Bronchial epithelial cell (primary cell): ENCODE results near the gene RGS10. TPM values are rescaled to one million over a fixed set of nuclear protein-coding genes. Genes with fewer than 3 reads are reported as not detected.

ENCODE experiments used
- DNase-seq: peaks from one replicate; pipeline ENCODE4 v3.0.0-alpha.2; 2010; ENCODE audit warnings: low read depth
- FAIRE-seq: peaks from 2 replicates; lab custom pipeline; 2011; peaks lifted over from hg19 to GRCh38; lab: Jason Lieb, UNC
- H3K27me3 ChIP-seq: 2 replicates; pipeline ENCODE4 v1.5.1; 2011; ENCODE audit warnings: low read length; ENCODE audit not compliant: control insufficient read depth, insufficient read depth
- H3K36me3 ChIP-seq: 2 replicates; pipeline ENCODE4 v1.5.1; 2011; ENCODE audit warnings: low read length; ENCODE audit not compliant: control insufficient read depth, insufficient read depth
- H3K4me3 ChIP-seq: 2 replicates; pipeline ENCODE4 v1.5.1; 2011; ENCODE audit warnings: mild to moderate bottlenecking, low read depth, low read length, control low read depth
- CTCF ChIP-seq: IDR thresholded peaks from 2 replicates; pipeline ENCODE4 v1.5.1; 2011; ENCODE audit warnings: mild to moderate bottlenecking, moderate library complexity, low read length, control low read depth, inconsistent platforms; ENCODE audit not compliant: insufficient read depth, severe bottlenecking
- total RNA-seq: library from RNA; depleted of rRNA; stranded (reverse); fragments of >200 nt; gene quantifications from 2 replicates; pipeline ENCODE4 v1.2.1, GENCODE V29; 2014

The RGS10 gene
- total RNA-seq, 1 donor from 2014 or later: 35.5 TPM

DNA sequence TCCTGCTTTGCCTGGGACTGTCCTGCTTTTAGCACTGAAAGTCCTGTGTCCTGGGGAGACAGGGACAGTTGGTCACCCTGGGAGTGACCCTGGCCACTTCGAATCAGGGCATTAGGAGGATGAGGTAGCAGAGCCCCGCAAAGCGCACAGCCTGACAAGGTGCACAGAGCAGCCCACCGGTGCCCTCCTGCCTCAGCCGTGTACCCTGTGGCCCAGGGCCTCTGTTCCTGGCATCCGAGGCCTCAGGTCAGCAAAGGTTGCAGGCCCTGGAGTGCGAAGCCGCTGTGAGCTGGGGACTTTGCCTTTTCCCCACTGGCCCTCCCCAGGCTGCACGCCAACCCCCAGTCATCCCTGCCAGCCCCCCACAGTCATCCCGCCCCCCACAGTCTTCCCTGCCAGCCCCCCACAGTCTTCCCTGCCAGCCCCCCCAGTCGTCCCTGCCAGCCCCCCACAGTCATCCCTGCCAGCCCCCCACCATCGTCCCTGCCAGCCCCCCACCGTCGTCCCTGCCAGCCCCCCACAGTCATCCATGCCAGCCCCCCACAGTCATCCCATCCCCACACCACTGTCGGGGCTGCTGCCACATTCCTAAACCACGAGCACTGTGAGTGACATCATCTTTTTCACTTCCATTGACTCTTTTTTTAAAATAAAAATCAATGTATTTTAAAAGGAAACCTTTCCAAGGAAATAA lies 91.8 kb downstream of the RGS10 start:
- no peaks in the 10 kb centered on the region for H3K36me3 ChIP-seq
- no peak for DNase-seq
- TF ChIP-seq CTCF: no peak
- no peak for FAIRE-seq
- H3K4me3 ChIP-seq: no peak overlapping the region
- H3K27me3 ChIP-seq: no peaks in the 10 kb centered on the region

Other genes starting within 250 kb of the RGS10 start
- gene TIAL1, start 54.2 kb upstream of the RGS10 start, total RNA-seq: 20.1 and 28.4 TPM in 2 replicates
- gene BAG3, start 108.7 kb upstream of the RGS10 start, total RNA-seq: 6.4 and 7.1 TPM in 2 replicates
- gene INPP5F, start 183.3 kb upstream of the RGS10 start, total RNA-seq: 10.1 and 11.6 TPM in 2 replicates